Mesendoderm (in vitro differentiated cells): Measurements from ENCODE around the gene ZMYM2.
A peak's percentile ranks its signal among the peaks of the same experiment; 100 is the strongest.

Experiments used
- DNase-seq: peaks from one replicate; pipeline ENCODE4 v3.0.0; 2013
- H2AK5ac ChIP-seq: 2 replicates; pipeline ENCODE4 v1.6.1; 2013; ENCODE audit warnings: low read length, inconsistent platforms
- H2BK120ac ChIP-seq: 2 replicates; pipeline ENCODE4 v1.6.1; 2013; ENCODE audit warnings: low read depth, mild to moderate bottlenecking, low read length, moderate library complexity, mixed read lengths
- H2BK15ac ChIP-seq: replicated peaks from 2 replicates; pipeline ENCODE4 v1.6.1; 2013; ENCODE audit warnings: low read depth, mild to moderate bottlenecking, moderate library complexity
- H2BK5ac ChIP-seq: 2 replicates; pipeline ENCODE4 v1.6.1; 2013; ENCODE audit warnings: low read length, inconsistent platforms
- H3K18ac ChIP-seq: 2 replicates; pipeline ENCODE4 v1.6.1; 2013; ENCODE audit warnings: mild to moderate bottlenecking, low read length, mixed read lengths
- H3K23ac ChIP-seq: one replicate; pipeline ENCODE4 v1.6.1; 2013; ENCODE audit warnings: low read length
- H3K27ac ChIP-seq: 2 replicates; pipeline ENCODE4 v1.5.1; 2013; ENCODE audit warnings: low read depth, mild to moderate bottlenecking, inconsistent platforms, low read length, moderate library complexity
- H3K27me3 ChIP-seq: 2 replicates; pipeline ENCODE4 v1.6.1; 2013; ENCODE audit warnings: low read length, control low read depth, mild to moderate bottlenecking, inconsistent platforms; ENCODE audit not compliant: insufficient read depth, poor library complexity
- H3K36me3 ChIP-seq: 2 replicates; pipeline ENCODE4 v1.6.1; 2013; ENCODE audit warnings: low read length, inconsistent platforms; ENCODE audit not compliant: control insufficient read depth, insufficient read depth
- H3K4ac ChIP-seq: one replicate; pipeline ENCODE4 v1.6.1; 2013; ENCODE audit warnings: low read depth, mild to moderate bottlenecking, low read length, moderate library complexity
- H3K4me1 ChIP-seq: 2 replicates; pipeline ENCODE4 v1.6.1; 2013; ENCODE audit warnings: low read depth, low read length, inconsistent platforms; ENCODE audit not compliant: control insufficient read depth
- H3K4me2 ChIP-seq: 2 replicates; pipeline ENCODE4 v1.6.1; 2013; ENCODE audit warnings: low read length
- H3K4me3 ChIP-seq: 2 replicates; pipeline ENCODE4 v1.5.1; 2013; ENCODE audit warnings: mild to moderate bottlenecking, low read length
- H3K56ac ChIP-seq: one replicate; pipeline ENCODE4 v1.6.1; 2013; ENCODE audit warnings: low read length
- H3K79me1 ChIP-seq: 2 replicates; pipeline ENCODE4 v1.6.1; 2013; ENCODE audit warnings: low read length, inconsistent platforms
- H3K79me2 ChIP-seq: 2 replicates; pipeline ENCODE4 v1.6.1; 2013; ENCODE audit warnings: mild to moderate bottlenecking, low read length; ENCODE audit not compliant: control insufficient read depth, insufficient read depth
- H3K9ac ChIP-seq: 2 replicates; pipeline ENCODE4 v1.6.1; 2013; ENCODE audit warnings: low read length, inconsistent platforms
- H4K5ac ChIP-seq: one replicate; pipeline ENCODE4 v1.6.1; 2013; ENCODE audit warnings: low read length
- H4K8ac ChIP-seq: one replicate; pipeline ENCODE4 v1.6.1; 2013; ENCODE audit warnings: low read depth, mild to moderate bottlenecking, control low read depth, low read length, moderate library complexity
- WGBS: extraction: QIAGEN DNeasy Blood & Tissue Kit; methylation state at CpG from one replicate; pipeline ENCODE4 v1.1.7; 2013; ENCODE audit warnings: low lambda C conversion rate, missing lambda C conversion rate; ENCODE audit not compliant: insufficient coverage; ENCODE audit errors: extremely low coverage; 5-methylcytosine and 5-hydroxymethylcytosine counted together

The ZMYM2 gene

DNA sequence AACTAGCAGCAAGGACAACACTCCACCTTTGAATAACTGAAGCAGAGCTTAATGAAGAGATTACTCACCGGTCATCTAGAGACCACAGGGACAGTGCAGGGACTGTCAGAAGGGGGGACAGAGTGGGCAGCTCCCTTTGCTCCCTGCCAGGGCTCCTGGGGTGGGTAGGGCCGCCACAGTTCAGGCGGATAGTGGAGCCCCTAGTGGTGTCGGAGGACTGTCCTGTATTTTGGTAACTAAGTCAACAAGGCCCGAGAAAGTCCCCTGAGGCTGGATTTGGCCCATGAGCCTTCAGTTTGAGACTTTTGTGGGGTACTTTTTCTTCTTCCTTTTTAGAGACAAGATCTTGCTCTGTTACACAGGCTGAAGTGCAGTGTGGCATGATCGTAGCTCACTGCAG is 157.7 kb downstream of the ZMYM2 start:
- Histone ChIP-seq H2BK15ac (no peak overlapping the region), H3K27me3 (no peaks in the 10 kb centered on the region), H3K4me3 (no peak overlapping the region), H3K79me2 (no peaks in the 10 kb centered on the region), H3K18ac (no peak overlapping the region), H3K56ac (no peak overlapping the region), H3K79me1 (no peaks in the 10 kb centered on the region), H4K5ac (no peak overlapping the region), H2BK120ac (no peak overlapping the region), H2BK5ac (no peak overlapping the region), H3K36me3 (no peaks in the 10 kb centered on the region), H3K4me2 (no peak overlapping the region), H3K4ac (no peak overlapping the region), H3K9ac (no peak overlapping the region), H3K4me1 (no peaks in the 10 kb centered on the region), H3K27ac (no peak overlapping the region), H3K23ac (no peak overlapping the region), H4K8ac (no peak overlapping the region), H2AK5ac (no peak overlapping the region)
- WGBS, result no CpG with 5 or more reads among the region's 6 CpGs
- peak; percentile 56 for DNase-seq

DNA sequence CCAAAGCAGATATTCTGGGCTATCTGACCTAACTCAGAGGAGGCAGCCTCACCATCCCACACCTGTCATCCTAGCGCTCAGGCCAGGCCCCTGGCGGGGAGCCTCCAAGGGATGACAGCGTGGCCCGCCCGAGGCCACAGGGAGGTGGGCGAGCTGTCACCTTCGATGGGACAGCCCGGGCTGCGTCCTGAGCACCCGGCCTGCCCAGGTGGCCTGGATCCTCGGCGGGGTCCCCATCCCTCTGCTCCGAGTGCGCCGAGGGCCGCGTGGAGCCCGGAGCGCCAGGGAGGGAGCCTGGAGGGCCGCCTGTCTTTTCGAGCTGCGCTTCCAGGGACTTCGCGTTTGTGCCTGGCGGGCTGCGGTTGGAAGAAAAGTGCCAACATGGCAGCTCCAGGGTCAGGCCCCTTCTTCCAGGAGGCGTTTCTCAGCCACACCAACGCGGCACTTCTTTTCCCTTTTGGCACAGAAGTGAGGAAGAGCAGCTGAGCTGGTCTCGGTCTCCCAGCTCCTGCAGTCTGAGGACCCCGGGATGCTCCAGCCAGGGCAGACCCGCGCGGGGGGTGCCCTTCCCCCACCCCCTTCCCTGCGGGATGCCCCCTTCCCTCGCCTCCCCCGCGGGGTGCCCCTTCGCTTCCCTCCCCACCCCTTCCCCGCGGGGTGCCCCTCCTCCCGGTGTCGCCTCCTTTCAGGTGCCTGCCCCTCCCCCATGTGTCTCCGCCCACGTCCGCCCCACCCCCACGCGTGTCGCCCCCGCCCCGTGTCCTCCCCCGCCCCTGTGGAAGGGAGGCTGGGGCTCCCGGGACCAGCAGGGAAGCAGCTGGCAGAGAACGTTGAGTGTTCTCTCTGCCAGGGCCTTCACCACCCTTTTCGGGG is 160.0 kb downstream of the ZMYM2 start:
- no peak overlapping the region for H3K23ac ChIP-seq
- H2BK5ac ChIP-seq, result no peak overlapping the region
- peak; percentile 57 for DNase-seq
- H3K79me2 ChIP-seq, result no peaks in the 10 kb centered on the region
- no peak overlapping the region for H3K4ac ChIP-seq
- peak overlapping the region; percentile 48 for H3K4me3 ChIP-seq
- H3K27me3 ChIP-seq, result no peaks in the 10 kb centered on the region
- H2AK5ac ChIP-seq, result no peak overlapping the region
- H3K27ac ChIP-seq, result no peak overlapping the region
- whole genome bisulfite sequencing, result no CpG with 5 or more reads among the region's 55 CpGs
- no peak overlapping the region for H2BK120ac ChIP-seq
- peak overlapping the region; percentile 71 for H3K9ac ChIP-seq
- H4K5ac ChIP-seq, result no peak overlapping the region
- H3K4me1 ChIP-seq, result no peaks in the 10 kb centered on the region
- no peaks in the 10 kb centered on the region for H3K36me3 ChIP-seq
- no peak overlapping the region for H4K8ac ChIP-seq
- no peak overlapping the region for H2BK15ac ChIP-seq
- H3K4me2 ChIP-seq, result peak overlapping the region; percentile 90
- H3K18ac ChIP-seq, result peak overlapping the region; percentile 69
- H3K56ac ChIP-seq, result peak overlapping the region; percentile 80
- H3K79me1 ChIP-seq, result no peaks in the 10 kb centered on the region

DNA sequence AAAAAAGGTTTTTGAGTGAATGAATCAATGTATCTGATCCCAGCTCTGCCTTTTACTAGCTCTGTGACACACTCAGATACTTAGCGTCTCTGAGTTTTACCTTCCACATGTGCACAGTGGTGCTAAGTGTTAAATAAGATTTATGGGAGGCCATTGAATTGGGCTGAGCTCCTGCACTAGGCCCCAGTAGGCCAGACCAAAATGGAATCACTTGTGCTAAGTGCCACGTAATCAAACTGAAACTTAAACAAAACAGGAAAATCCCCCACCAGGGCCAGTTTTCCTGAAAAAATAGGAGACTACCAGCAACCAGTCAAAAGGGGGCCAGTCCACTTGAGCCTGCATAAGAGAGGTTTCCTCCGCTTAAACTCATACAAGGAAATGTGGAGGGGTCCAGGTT is 161.4 kb downstream of the ZMYM2 start:
- H3K4me3 ChIP-seq, result no peak overlapping the region
- H2BK120ac ChIP-seq, result no peak overlapping the region
- H4K8ac ChIP-seq, result no peak overlapping the region
- H3K4me2 ChIP-seq, result no peak overlapping the region
- no peak overlapping the region for H3K18ac ChIP-seq
- no peaks in the 10 kb centered on the region for H3K4me1 ChIP-seq
- H2BK5ac ChIP-seq, result no peak overlapping the region
- H3K23ac ChIP-seq, result no peak overlapping the region
- no peak overlapping the region for H3K4ac ChIP-seq
- WGBS, result no CpG with 5 or more reads among the region's 3 CpGs
- no peak overlapping the region for H3K9ac ChIP-seq
- H3K36me3 ChIP-seq, result no peaks in the 10 kb centered on the region
- H3K79me2 ChIP-seq, result no peaks in the 10 kb centered on the region
- peak overlapping the region; percentile 81 for H4K5ac ChIP-seq
- DNase-seq, result no peak
- H3K27me3 ChIP-seq, result no peaks in the 10 kb centered on the region
- H2BK15ac ChIP-seq, result no peak overlapping the region
- no peak overlapping the region for H3K56ac ChIP-seq
- no peak overlapping the region for H2AK5ac ChIP-seq
- H3K79me1 ChIP-seq, result no peaks in the 10 kb centered on the region
- no peak overlapping the region for H3K27ac ChIP-seq

DNA sequence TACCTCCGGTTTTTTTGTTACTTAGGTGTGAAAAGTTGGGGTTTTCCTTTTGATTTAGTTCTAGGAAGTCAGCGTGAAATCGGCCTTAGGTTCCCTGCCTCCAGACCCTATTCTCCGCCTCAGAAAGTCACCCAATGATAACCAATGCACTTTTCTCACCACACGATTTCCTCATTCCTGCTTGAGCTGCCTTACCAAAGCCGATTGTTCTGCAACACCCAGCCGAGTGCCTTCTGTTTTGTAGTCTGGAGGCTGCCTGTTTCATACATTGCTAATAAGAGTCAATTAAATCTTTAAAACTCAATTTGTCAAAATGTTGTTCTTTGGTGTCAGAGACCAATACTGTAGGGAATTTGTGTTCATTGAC is 162.6 kb downstream of the ZMYM2 start:
- no peak for DNase-seq
- Histone ChIP-seq H2AK5ac (no peak overlapping the region), H3K79me1 (no peaks in the 10 kb centered on the region), H3K18ac (no peak overlapping the region), H3K27me3 (no peaks in the 10 kb centered on the region), H3K4me1 (no peaks in the 10 kb centered on the region), H3K56ac (no peak overlapping the region), H3K79me2 (no peaks in the 10 kb centered on the region), H3K9ac (no peak overlapping the region), H4K5ac (no peak overlapping the region), H3K23ac (no peak overlapping the region), H4K8ac (no peak overlapping the region), H3K4me3 (no peak overlapping the region), H2BK15ac (no peak overlapping the region), H3K4ac (no peak overlapping the region), H2BK5ac (no peak overlapping the region), H3K4me2 (no peak overlapping the region), H3K36me3 (no peaks in the 10 kb centered on the region), H3K27ac (no peak overlapping the region), H2BK120ac (no peak overlapping the region)
- WGBS, result no CpG with 5 or more reads among the region's 7 CpGs

DNA sequence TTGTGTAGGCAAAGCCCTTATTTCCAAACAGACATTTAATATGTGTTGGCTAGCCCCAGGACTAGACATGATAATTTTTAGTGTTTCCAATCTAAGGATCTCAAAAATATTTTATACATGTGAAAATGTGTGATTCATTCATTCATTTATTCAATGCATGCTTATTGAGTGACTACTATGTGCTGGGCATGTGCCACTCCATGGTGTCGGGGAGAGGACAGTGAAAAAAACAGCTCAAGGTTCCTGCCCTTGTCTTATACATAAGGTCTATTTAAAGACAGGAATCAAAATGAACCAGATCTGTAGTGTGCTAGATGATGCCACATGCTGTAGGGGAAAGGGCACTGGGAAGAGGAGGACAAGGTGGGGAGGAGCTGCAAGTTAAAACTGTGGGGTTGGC is 165.8 kb downstream of the ZMYM2 start:
- H3K9ac ChIP-seq, result no peak overlapping the region
- no peak overlapping the region for H3K4me2 ChIP-seq
- H3K18ac ChIP-seq, result no peak overlapping the region
- no peak overlapping the region for H2BK15ac ChIP-seq
- H3K4ac ChIP-seq, result no peak overlapping the region
- WGBS, result no CpG with 5 or more reads among the region's 1 CpG
- H3K36me3 ChIP-seq, result no peaks in the 10 kb centered on the region
- H3K4me3 ChIP-seq, result no peak overlapping the region
- no peaks in the 10 kb centered on the region for H3K27me3 ChIP-seq
- H3K79me1 ChIP-seq, result no peaks in the 10 kb centered on the region
- no peak overlapping the region for H3K56ac ChIP-seq
- no peak overlapping the region for H3K23ac ChIP-seq
- H3K27ac ChIP-seq, result no peak overlapping the region
- no peak overlapping the region for H4K5ac ChIP-seq
- H2BK5ac ChIP-seq, result no peak overlapping the region
- H2AK5ac ChIP-seq, result no peak overlapping the region
- H3K4me1 ChIP-seq, result no peaks in the 10 kb centered on the region
- no peaks in the 10 kb centered on the region for H3K79me2 ChIP-seq
- H2BK120ac ChIP-seq, result no peak overlapping the region
- no peak overlapping the region for H4K8ac ChIP-seq
- DNase-seq, result no peak
